ENCODE data around the gene CPOX. TPM values are rescaled to one million over a fixed set of nuclear protein-coding genes. Genes with fewer than 3 reads are reported as not detected.

The CPOX gene
- total and polyA plus RNA-seq, 10 of the 15 experiments (the other 5 are each of a cell fraction or from before 2014, with no cell fraction given) = 40.7 to 72.6 (median 64.5) TPM

DNA sequence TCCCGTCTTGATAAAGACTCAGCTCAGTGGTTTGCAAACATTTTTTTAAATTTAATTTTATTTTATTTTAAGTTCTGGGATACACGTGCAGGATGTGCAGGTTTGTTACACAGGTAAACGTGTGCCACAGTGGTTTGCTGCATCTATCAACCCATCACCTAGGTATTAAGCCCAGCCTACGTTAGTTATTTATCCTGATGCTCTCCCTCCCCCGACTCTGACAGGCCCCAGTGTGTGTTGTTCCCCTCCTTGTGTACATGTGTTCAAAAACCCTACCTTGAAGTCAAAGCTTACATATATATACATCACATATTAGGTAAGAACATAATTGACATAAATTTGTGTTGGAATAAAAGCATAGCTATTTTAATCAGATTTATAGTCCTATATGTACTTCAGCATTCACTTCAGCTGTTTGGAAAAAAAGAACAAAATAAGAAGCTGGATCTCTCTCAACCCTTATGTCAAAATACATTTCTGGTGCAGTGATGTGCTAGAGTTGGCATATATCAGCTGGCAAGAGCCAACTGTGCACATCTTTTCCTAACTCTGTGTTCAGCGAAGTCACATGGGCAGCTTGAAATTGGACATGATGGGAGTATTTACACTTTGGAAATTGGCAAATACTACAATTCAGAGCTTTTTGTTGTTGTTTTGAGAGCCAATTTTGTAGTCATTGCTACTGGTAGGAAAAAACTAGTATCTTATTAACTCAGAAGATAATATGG is 35.1 kb downstream of the CPOX start (continued):
- TF ChIP-seq SUZ12 (IDR thresholded peaks at IDR 0.05; ENCODE audit: unreplicated experiment) = no peak
- TF ChIP-seq, protein P1, sequence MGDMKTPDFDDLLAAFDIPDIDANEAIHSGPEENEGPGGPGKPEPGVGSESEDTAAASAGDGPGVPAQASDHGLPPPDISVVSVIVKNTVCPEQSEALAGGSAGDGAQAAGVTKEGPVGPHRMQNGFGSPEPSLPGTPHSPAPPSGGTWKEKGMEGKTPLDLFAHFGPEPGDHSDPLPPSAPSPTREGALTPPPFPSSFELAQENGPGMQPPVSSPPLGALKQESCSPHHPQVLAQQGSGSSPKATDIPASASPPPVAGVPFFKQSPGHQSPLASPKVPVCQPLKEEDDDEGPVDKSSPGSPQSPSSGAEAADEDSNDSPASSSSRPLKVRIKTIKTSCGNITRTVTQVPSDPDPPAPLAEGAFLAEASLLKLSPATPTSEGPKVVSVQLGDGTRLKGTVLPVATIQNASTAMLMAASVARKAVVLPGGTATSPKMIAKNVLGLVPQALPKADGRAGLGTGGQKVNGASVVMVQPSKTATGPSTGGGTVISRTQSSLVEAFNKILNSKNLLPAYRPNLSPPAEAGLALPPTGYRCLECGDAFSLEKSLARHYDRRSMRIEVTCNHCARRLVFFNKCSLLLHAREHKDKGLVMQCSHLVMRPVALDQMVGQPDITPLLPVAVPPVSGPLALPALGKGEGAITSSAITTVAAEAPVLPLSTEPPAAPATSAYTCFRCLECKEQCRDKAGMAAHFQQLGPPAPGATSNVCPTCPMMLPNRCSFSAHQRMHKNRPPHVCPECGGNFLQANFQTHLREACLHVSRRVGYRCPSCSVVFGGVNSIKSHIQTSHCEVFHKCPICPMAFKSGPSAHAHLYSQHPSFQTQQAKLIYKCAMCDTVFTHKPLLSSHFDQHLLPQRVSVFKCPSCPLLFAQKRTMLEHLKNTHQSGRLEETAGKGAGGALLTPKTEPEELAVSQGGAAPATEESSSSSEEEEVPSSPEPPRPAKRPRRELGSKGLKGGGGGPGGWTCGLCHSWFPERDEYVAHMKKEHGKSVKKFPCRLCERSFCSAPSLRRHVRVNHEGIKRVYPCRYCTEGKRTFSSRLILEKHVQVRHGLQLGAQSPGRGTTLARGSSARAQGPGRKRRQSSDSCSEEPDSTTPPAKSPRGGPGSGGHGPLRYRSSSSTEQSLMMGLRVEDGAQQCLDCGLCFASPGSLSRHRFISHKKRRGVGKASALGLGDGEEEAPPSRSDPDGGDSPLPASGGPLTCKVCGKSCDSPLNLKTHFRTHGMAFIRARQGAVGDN (IDR thresholded peaks at IDR 0.05) = peak; percentile 9; the same call in 1 of the 2 replicates
- no peak for TF ChIP-seq RBBP5 (conservative IDR thresholded peaks at IDR 0.05)
- TF ChIP-seq ESRRA (IDR thresholded peaks at IDR 0.05; ENCODE audit: low read length) = no peak
- TF ChIP-seq DPF2 (IDR thresholded peaks at IDR 0.05) = no peak
- no peak for TF ChIP-seq HDGF (IDR thresholded peaks at IDR 0.05)
- 0 out of 4 replicates have a peak, but pooled peaks of 1 of the 2 experiments have one; percentile 1 for TF ChIP-seq BHLHE40 (IDR thresholded peaks at IDR 0.05; ENCODE audit: borderline replicate concordance in 1 of 2, low read depth in 2 of 2, low read length in 1 of 2)

Measured in GM12878 (cell line).